Measurements from ENCODE around the gene SLC49A3.
"Not testable (repeated sequence)": the region's sequence is repeated elsewhere in the genome, so short reads cannot be mapped to it uniquely, and the experiment has no call there.

SLC49A3 gene

GRCh38 chr4:688854-689681, at the start of gene SLC49A3:
Gene SLC49A3 (minus strand): TSS chr4:689151. CDS start chr4:689127, 24 bp downstream.
- DNase-seq = peak; percentile 22

GRCh38 chr4:736561-736960, 47.6 kb upstream of the SLC49A3 start:
- not testable (repeated sequence) for DNase-seq

GRCh38 chr4:735583-735982, 46.6 kb upstream of the SLC49A3 start:
- DNase-seq = no peak

GRCh38 chr4:734951-735350, 46.0 kb upstream of the SLC49A3 start:
- DNase-seq = no peak

- DNase-seq = no peak
Observed at GRCh38 chr4:734075-734474, 45.1 kb upstream of the SLC49A3 start.

GRCh38 chr4:733631-733980, 44.7 kb upstream of the SLC49A3 start:
- no peak for DNase-seq

- DNase-seq = no peak
Observed at GRCh38 chr4:732911-733630, 44.1 kb upstream of the SLC49A3 start.

- no peak for DNase-seq
Observed at GRCh38 chr4:732486-732885, 43.5 kb upstream of the SLC49A3 start.

GRCh38 chr4:731954-732353, 43.0 kb upstream of the SLC49A3 start:
- DNase-seq = not testable (repeated sequence)

GRCh38 chr4:730946-731904, 42.3 kb upstream of the SLC49A3 start:
- DNase-seq = not testable (repeated sequence)

GRCh38 chr4:730511-730910, 41.6 kb upstream of the SLC49A3 start:
- DNase-seq = no peak

- no peak for DNase-seq
Observed at GRCh38 chr4:729336-730315, 40.7 kb upstream of the SLC49A3 start.

- no peak for DNase-seq
Observed at GRCh38 chr4:727576-727975, 38.6 kb upstream of the SLC49A3 start.

GRCh38 chr4:726838-727237, 37.9 kb upstream of the SLC49A3 start:
- DNase-seq = no peak

GRCh38 chr4:726235-726787, 37.4 kb upstream of the SLC49A3 start:
- no peak for DNase-seq

GRCh38 chr4:725391-726234, 36.7 kb upstream of the SLC49A3 start:
- no peak for DNase-seq

- no peak for DNase-seq
Observed at GRCh38 chr4:723751-724530, 35.0 kb upstream of the SLC49A3 start.

GRCh38 chr4:722851-723360, 34.0 kb upstream of the SLC49A3 start:
- DNase-seq = no peak

- DNase-seq = no peak
Observed at GRCh38 chr4:722169-722725, 33.3 kb upstream of the SLC49A3 start.

Measured in CD4-positive, alpha-beta T cell treated with Interferon gamma for 1 hour (primary cell).